ENCODE results near the gene MTNR1B.

- no peak for TF ChIP-seq CTCF (IDR thresholded peaks at IDR 0.05)
- TF ChIP-seq POLR2A (IDR thresholded peaks at IDR 0.05), result no peak
These were observed 47.1 kb downstream of the MTNR1B start for GRCh38 chr11:93016595-93016994.
